ENCODE data around the gene CCDC185. TPM values are rescaled to one million over a fixed set of nuclear protein-coding genes. Genes with fewer than 3 reads are reported as not detected.
A peak's percentile ranks its signal among the peaks of the same experiment; 100 is the strongest.

Gene CCDC185
- total RNA-seq (2014; rRNA removed; shearing (Covaris generic)) = not detected in 2 replicates

- DNase-seq (ENCODE audit: low spot score) = no peak
These were observed at the start of gene CCDC185 for GRCh38 chr1:223393275-223394214. Gene CCDC185 (plus strand): TSS chr1:223393415. CDS start chr1:223393476, 61 bp downstream.

GRCh38 chr1:223343692-223344091, 49.5 kb upstream of the CCDC185 start:
- DNase-seq (ENCODE audit: low spot score) = no peak

DNA sequence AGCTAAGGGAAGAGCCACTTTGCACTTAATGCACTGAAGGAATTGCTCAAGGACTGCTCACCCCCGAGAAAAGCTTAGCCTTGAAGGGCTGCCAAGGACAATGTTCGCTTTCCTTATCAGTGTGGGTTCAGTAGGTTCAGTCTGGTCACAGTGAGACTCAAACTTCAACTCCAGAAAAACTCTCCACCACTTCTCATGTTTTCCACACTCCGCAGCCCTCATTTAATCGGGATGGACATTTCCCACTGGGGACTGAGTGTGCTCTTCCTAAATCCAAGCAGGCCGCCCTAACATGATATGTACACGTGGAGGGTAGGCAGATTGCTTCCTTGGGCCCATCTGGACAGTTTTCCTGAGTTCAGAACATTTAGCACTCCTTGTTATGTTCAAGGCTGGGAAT, 48.7 kb upstream of the CCDC185 start:
- DNase-seq (ENCODE audit: low spot score) = no peak

GRCh38 chr1:223345720-223346119, 47.5 kb upstream of the CCDC185 start:
- no peak for DNase-seq (ENCODE audit: low spot score)

DNA sequence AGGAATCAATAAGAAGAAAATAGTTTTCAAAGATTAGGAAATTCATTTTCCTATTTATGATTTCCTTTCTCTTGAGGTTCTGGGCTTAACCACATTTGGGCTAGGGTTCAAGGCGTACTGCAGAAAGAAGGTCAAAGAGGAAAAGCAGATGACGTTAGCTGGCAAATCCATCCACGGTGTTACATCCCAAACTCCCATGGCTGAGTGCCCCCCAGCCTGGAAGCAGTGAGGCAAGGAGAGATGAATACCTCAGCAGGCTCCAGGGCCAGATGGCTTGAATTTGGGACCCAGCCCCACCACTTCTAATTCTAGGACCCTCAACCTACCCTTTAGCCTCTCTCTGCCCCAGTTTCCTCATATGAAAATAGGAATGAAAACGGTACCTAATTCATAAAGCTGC, 46.9 kb upstream of the CCDC185 start:
- no peak for DNase-seq (ENCODE audit: low spot score)

DNA sequence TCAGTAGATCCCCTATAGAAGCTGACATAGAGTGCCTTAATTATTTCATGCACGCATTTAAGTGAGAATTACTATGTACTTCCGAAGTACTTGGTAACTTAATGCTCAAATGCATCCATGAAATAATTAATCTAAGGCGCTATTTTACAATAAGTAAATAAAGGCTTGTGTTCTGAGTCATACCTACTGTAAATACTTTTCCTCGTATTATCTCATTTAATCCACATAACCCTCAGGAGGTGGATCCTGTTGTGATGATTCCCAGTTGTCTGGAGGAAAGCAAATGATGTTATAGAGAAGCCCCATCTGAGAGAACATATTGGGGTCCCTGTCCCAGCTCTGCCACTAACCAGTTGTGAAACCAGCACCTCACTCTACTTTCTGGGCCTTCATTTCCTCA, 45.6 kb upstream of the CCDC185 start:
- no peak for DNase-seq (ENCODE audit: low spot score)

DNA sequence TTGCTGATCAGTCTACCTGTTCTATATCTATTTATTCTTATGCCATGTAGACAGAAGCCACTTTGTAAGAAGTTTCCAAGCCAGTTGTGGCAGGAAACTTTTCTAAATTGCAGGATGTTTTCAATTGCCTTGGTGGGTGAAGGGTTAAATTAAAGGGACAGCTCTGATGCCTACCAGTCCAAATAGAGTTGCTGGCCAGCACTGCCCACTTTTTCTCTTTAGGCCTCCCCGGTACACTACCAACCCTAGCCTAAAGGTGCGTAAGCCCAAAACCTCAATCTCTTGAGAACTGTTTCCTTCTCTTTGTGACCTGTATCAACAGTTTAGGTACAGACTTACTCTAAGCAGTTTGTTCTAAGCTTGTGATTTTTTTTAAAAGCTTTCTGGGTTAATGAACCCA, 44.8 kb upstream of the CCDC185 start:
- no peak for DNase-seq (ENCODE audit: low spot score)

DNA sequence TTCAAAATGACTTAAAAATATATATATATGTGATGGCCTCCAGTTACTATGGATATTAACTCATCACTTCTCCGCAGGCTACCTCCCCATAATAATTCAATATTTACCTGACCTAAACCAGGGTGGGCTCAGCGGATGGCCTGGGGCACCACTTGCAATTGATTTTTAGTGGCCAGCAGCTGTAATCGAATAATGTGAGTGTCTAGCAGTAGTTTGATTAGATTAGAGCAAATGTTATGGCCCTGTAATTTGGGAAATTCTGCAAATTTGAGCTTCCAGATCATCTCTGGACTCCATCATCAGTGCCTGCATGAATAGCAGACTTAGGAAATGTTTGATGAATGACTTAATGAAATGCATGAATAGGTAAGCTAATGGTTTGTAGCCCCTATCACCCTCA, 44.0 kb upstream of the CCDC185 start:
- no peak for DNase-seq (ENCODE audit: low spot score)

- no peak for DNase-seq (ENCODE audit: low spot score)
These were observed 42.8 kb upstream of the CCDC185 start for GRCh38 chr1:223350361-223350908.

DNA sequence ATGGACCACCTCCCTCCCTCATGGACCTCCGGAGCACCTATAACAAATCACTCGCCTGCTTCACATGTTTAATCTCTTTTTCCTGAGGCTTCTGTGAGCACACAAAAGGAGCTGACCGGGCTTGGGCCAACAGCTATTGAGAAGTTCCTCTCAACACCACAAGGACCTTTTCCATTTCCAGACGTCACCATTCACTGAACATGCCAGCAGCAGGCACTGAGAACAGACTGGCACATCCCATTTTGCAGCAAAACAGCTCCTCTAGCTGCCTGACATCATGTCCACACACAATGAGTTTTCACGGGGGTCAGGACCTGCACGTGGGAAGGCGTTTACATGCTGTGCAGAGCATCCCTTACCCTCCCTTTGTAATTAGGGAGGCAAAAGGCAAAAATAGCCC, 40.3 kb upstream of the CCDC185 start:
- DNase-seq (ENCODE audit: low spot score) = no peak

GRCh38 chr1:223353939-223354338, 39.3 kb upstream of the CCDC185 start:
- DNase-seq (ENCODE audit: low spot score) = no peak

GRCh38 chr1:223355699-223356098, 37.5 kb upstream of the CCDC185 start:
- no peak for DNase-seq (ENCODE audit: low spot score)

- no peak for DNase-seq (ENCODE audit: low spot score)
These were observed 34.4 kb upstream of the CCDC185 start for GRCh38 chr1:223358826-223359225.

GRCh38 chr1:223363057-223363855, 30.0 kb upstream of the CCDC185 start:
- DNase-seq (ENCODE audit: low spot score) = no peak

- DNase-seq (ENCODE audit: low spot score) = peak; percentile 24
These were observed 29.1 kb upstream of the CCDC185 start, which contains the start of gene SUSD4 for GRCh38 chr1:223363856-223364684. Gene SUSD4 (minus strand): TSS chr1:223364176. CDS start chr1:223363425, 751 bp downstream.

- no peak for DNase-seq (ENCODE audit: low spot score)
These were observed 28.4 kb upstream of the CCDC185 start for GRCh38 chr1:223364685-223365382.

- DNase-seq (ENCODE audit: low spot score) = no peak
These were observed 19.1 kb upstream of the CCDC185 start for GRCh38 chr1:223374064-223374610.

DNA sequence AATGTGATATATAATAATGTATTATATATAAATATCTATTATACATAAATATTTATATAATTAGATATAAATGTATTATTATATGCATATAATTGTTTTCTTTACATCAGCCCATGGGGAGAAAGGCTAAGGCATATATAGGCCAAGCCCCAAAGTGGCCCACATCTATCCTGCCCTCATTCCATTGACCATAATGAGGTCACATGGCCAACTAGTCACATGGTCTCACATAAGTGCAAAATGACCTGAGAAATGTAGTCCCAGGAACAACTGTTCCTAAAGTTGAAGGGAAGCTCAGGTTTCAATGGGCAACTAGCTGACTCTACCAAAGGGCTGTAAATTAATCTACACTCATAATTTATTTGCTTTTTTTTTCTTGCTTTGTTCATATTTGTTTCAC, 14.5 kb upstream of the CCDC185 start:
- no peak for DNase-seq (ENCODE audit: low spot score)

GRCh38 chr1:223386013-223386412, 7.2 kb upstream of the CCDC185 start:
- no peak for DNase-seq (ENCODE audit: low spot score)

- DNase-seq (ENCODE audit: low spot score) = no peak
These were observed 2.6 kb upstream of the CCDC185 start for GRCh38 chr1:223390618-223391017.
